ENCODE results near the gene AGBL1.

DNA sequence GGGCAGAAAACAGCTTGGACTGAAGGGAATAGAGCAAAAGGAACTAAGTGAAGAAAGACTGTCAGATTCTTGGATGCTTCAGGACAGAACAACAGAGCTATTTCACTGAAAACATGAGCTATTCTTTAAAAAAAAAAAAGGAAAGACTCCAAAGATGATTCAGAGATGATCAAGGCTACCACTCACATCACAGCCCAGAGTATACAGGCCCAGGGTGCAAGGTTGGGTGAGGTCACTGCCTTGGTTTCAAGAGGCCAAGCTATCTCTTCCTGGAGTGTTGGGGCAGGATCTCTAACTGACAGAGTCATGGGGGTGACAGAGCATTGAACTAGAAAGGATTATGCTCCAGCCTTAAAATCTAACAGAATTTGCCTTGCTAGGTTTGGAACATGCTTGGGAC lies 118.1 kb downstream of the AGBL1 start:
- TF ChIP-seq POLR2A (IDR thresholded peaks at IDR 0.05) = no peak
- no peak for TF ChIP-seq EP300 (IDR thresholded peaks at IDR 0.05; ENCODE audit: low read depth)
- TF ChIP-seq, protein P1, sequence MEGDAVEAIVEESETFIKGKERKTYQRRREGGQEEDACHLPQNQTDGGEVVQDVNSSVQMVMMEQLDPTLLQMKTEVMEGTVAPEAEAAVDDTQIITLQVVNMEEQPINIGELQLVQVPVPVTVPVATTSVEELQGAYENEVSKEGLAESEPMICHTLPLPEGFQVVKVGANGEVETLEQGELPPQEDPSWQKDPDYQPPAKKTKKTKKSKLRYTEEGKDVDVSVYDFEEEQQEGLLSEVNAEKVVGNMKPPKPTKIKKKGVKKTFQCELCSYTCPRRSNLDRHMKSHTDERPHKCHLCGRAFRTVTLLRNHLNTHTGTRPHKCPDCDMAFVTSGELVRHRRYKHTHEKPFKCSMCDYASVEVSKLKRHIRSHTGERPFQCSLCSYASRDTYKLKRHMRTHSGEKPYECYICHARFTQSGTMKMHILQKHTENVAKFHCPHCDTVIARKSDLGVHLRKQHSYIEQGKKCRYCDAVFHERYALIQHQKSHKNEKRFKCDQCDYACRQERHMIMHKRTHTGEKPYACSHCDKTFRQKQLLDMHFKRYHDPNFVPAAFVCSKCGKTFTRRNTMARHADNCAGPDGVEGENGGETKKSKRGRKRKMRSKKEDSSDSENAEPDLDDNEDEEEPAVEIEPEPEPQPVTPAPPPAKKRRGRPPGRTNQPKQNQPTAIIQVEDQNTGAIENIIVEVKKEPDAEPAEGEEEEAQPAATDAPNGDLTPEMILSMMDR (IDR thresholded peaks at IDR 0.05) = no peak
- TF ChIP-seq POLR2AphosphoS5 (IDR thresholded peaks at IDR 0.05) = no peak

Measured in transverse colon (tissue), 4 donors.